TTC549 (cell line): ENCODE results near the gene RPP40.

ENCODE experiments used
- FAIRE-seq: peaks from 2 replicates; lab custom pipeline; 2012; peaks lifted over from hg19 to GRCh38; lab: Jason Lieb, UNC

Gene RPP40

DNA sequence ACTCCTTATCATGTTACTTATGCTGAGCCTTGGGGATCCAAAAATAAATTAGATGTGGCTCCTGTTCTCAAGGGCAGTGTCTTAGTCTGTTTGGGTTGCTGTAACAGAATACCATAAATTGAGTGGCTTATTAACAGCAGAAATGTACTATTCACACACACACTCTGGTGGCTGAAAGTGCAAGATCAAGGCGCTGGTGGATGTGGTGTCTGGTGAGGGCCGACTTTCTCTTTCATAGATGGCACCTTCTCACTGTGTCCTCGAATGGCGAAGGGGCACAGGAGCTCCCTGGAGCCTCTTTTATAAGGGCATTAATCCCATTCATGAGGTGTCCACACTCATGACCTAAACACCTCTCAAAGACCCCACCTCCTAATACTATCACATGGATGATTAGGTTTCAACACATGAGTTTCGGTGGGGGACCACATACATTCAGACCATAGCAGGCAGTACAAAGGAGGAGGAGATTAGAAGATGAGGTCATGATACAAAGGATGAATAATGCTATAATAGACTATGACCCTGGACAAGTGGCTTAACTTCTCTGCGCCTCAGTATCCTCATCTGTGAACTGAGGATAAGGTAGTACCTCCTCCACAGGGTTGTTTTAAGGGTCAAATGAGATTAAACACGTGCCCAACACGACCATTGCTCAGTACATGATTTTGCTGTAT, 34.1 kb downstream of the RPP40 start:
- FAIRE-seq: no peak

DNA sequence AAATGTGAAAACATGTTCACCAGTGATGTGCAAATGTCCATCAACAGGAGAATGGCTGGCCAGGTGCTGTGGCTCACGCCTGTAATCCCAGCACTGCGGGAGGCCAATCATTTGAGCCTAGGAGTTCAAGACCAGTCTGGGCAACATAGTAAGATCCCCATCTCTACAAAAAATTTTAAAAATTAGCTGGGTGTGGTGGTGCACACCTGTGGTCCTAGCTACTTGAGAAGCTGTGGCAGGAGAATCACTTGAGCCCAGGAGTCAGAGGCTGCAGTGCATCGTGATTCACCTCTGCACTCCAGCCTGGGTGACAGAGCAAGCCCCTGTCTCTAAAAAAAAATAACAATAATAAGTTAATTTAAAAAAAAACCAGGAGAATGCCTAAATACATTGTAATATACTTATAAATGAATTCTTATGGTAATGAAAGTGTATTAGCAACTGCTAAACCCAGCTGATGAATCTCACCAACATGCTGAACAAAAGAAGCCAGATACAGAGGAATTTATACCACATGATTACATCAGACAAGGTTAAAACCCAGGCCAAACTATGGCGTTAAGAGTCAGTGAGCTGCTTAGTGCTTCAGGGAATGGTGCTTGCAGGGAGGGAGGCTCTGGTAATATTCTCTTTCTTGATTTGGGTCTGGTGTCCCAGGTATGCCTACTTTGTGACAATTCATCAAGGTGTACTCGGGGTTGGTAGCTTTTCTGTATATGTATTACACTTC, 36.4 kb downstream of the RPP40 start:
- no peak for FAIRE-seq

DNA sequence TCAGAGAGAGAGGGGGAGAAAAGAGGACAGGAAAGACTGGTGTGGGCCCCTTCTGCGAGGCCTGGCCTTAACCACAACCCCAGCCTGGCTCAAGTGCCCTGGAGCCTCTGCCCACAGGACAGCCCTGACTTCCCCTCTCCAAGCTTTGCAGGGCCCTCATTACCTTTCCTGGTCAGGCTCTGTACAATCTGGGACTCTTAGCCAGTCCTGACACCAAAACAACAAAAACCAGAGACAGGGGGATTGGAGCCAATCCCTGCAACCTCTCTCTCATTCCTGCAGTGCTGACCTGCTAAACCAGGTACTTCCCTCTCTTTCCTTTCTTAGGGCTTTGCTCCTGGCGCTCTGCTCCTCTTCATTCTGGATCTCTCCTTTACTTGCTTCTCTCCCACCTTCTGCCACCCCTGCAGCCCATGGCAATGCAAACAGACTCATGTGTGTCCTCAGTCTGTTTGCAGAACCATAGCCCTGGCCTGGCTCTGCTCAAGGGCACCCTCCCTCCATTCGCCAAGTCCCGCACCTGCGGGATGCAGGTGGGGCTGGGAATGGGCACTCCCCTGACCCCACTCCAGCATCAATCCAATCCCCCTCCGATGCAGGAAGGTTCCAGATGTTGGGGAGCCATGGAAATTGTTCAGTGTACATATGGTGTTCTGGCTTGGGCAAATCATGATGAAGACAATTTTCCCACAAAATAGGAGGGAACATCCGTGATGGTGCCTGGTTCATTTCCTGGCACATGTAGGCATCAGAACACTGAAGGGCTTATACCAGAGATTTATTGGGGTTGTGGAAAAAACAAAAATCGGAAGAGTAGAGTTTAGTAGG, 38.1 kb downstream of the RPP40 start:
- FAIRE-seq: no peak

DNA sequence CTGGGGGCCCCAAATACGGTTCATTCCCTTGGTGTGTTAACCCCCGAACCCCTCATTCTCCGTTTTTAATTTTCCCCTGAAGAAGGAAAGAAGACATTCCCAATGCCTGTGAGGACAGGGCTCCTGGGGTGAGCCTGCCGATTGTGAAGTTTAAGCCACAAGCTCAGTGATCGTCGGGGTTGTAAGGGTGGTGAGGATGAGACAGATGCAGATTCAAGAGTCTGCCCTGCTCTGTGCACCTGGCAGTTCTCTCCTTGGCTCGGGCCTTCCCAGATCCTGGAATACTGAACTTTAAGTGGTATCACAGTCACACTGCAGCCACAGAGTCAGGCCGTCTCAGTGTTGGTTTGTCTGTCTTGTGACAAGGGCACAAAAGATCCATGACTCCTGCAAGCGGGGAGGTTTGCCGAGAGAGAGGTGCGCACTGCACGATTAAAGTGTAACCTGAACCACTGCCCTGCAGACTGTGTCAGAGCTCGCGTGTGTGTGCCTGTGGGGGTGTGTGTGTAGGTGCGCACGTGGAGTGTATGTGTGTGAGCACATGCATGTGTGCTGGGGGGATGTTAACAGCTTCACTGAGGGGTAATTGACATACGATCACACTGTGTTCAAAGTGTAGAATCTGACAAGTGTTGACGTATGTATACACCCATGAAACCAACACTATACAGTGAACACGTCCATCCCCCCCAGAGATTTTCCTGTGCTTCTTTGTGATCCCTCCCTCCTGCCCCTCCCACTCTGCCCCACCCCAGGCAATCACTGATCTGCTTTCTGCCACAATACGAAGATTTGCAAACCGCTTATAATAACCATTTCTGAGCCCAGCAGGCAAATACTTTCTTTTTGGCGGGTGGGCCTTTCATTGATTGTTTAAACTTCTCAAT, 38.9 kb downstream of the RPP40 start:
- FAIRE-seq: no peak

DNA sequence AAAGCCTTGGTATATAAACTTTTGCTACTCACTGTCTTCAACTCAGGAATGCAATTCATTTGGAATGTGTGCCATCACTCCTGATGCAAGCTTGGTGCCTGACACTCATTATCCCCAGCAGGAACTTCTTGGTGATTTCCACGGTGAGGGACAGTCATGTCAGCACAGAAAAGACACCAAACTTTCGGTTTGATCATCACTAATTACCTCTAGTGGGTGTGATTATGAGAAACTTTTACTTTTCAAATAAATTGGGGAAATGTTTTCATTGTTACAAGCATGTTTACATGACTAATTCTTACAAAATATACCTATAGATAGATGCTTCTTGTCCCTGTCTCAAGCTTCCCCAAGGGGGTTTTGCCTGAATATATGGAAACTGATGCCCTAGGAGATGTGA, 40.9 kb downstream of the RPP40 start:
- FAIRE-seq: no peak

DNA sequence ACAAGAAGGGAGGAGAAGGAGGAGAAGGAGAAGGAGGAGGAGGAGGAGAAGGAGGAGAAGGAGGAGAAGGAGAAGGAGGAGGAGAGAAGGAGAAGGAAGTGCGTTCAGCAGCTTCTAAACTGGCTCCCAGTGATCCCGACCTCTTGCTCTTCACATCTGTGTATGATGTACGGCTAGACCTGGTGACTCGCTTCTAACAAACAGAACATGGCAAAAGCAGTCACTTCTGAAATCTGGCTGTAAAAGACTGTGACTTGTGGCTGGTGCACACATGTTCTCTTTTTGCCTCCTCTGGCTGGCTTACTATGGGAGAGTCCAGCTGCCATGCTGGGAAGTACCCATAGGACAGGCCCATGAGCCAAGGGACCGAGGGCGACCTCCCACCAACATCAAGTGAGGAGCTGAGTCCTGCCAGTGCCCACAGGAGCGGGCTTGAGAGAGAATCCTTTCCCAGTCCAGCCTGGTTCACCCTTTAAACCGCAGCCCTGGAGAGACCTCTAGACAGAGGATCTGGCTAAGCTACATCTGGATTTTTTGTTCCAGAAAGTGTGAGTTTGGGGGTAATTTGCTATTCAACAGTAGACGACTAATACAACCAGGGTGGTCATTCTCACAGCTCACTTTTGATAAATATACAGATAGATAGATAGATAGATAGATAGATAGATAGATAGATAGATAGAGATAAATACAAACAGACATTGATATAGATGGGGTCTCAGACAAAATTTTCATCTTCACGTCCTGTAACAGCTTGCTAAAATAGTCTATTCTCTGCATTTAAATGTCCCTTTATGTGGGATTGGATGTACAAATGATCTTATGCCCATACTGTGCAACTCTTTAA, 42.3 kb downstream of the RPP40 start:
- FAIRE-seq: no peak

DNA sequence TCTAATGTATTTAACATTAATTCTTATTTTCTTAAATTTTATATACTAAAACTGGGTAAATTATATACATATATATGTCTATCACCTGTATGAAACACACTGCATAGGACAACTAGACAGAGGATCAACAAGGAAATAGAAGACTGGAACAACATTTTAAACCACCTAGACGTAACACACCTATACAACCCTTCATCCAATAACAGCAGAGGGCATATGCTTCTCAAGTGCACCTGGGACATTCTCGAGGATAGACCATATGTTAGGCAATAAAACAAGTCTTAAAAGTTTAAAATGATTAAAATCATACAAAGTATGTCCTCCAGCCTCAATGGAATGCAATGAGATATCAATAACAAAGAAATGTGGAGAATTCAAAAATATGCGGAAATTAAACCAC, 45.2 kb downstream of the RPP40 start:
- FAIRE-seq: no peak

DNA sequence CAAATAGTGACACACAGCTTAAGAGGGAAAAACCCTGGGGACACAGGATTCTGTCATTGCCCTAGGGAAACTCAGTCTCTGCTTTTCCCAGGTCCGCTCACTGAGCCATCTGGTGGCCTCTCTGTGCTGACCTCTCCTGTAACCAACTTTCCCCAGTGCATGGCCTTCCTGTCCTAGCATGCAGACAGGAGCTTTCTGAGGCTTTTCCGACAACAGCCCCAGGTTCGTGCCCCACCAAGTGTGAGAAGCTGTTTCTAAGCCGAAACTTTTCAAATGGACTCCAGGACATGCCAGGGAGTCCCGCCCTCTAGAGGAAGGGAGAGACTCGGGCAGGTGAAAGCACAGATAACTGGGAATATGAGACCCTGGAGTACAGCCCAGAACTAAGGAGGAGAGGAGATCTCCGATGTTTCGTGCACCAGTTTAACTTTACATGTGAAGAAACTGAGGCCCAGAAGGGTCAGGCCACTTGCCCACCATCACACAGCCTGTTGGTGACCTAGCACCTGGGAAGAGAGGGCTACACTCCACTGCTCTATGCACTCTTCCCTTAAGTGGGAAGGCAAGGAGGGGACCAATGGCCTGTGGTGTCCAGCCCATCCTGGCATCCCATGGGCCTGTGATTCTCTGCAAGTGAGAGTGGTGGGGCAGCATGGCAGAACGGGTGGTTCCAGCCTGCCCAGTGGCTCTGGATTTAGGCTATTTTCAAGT, 46.2 kb downstream of the RPP40 start:
- FAIRE-seq: no peak

DNA sequence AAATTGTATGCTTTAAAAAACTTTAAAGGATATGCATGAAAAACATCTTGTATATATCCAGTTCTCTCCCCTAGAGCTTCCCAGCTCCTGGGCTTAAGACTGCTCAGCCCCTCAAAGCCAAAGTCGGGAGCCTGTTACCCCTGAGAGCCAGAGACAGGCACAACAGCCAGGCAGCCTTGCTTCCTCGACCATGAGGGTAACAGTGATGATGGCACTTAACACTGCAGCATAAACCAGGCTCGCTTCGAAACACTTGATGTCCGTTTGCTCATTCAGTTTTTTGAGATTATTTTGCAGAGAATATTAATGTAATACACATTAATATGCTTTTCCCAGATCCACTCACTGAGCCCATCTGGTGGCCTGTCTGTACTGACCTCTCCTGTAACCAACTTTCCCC, 47.2 kb downstream of the RPP40 start:
- no peak for FAIRE-seq

DNA sequence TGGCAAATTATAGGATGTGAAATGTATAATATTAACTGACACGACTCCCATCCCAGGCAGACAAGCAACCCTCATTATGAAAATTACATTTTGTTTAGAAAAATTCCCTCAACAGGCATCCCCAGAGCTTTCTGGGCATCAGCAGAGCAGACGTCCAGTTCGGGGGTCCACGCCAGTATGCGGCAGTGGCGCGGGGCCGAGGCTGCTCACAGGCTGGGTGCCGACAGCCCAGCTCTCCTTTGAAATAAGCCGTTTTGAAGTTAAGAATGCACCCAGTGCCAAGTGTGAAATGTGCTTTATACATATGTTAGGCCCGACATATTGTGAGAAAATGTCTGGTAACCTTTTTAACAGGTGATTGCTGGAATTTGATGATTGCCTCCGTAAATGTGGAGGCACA, 50.4 kb downstream of the RPP40 start:
- FAIRE-seq: no peak

DNA sequence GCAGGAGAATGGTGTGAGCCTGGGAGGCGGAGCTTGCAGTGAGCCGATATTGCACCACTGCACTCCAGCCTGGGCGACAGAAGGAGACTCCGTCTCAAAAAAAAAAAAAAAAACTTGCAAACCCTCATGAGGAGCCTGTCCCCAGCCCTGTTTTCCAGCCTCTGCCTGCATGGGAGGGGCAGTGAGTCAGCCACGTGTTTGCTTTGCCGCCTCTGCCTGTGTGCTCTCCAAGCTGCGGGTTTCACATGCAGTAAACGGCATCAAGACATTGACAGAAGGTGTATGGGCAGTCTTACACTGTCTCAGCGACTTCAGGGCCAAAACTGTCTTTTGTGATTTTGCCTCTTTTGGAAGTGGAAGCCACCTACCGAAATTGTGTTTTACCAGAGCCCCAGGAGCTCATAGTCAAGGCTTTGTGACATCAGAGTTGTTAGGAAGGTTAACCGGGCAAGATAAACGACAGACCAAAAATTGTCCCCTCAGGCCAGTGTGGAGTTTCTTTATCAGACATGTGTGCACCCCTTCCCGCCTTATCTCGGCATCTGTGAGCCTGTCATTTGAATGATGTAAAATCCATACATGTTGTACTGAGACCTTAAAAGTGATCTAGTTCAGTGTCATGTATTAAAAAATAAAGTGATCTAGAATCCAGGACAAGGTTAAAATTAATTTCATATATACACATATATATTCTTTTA, 52.9 kb downstream of the RPP40 start:
- FAIRE-seq: no peak

DNA sequence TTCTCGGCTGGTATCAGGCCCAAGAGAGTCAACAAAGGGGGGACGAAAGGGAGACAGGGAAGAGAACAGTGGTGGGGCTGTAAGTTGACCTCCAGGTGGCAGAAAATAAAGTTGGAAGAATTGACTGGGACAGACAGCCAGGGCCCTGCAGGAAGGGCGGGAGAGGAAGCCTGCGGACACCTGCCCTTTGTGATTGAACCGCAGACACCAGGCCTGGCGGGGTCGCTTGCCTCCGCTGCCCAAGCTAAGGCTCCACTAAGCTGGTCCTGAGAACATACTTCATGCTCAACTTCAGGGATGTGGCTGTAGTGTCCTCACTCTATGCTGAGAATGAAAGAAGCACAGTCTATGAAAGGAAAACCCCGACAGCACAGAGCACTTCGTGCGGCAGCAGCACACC, 53.8 kb downstream of the RPP40 start:
- FAIRE-seq: no peak

DNA sequence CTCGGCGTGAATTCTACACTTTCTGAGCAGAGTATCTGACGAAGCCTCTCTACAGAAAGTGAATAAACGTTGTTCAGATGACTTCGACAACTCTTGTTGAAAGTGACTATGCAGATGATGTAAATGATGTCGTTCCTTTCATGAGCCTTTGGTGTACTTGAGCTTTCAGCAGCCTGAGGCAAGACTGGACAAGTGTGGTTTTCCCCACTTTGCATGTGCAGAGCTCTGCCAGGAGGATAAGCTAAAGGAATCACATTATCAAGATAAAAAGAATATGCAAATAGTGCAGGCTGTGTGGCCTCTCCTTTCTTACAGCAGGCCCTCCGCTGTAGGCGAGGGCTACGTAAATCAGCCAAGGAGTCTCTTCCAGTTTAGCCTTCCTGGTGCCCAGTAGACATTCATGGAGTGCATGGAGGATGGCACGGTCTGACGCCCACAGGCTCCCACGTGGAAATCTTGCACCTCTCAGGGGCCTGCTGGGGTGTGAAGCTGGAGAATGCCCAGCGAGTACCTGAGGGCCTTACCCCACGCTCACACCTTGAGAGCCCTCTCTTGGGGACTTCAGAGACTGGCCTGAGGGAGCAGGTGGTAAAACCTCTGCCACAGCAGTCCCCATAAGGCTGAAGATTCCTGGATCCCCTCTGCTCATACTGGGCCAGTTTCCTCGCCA, 54.9 kb downstream of the RPP40 start:
- FAIRE-seq: no peak

DNA sequence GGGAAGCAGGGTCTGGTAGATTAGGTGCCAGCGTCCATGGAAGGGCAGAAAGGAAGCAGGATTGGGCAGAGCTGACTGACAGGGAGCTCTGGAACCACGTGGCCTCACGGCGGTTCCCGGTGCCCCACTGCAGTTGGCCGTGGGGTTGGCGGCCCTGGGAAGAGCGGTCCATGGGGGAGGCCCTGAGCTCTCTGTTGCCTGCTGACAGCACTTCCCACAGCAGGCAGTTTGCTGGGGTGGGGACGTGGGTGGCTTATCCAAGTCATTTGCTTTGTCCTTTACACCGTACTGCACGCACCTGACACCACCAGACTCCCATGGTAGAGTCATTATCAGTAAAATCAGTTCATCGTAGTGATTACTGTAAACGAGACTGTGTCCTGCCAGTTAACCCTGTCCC, 56.1 kb downstream of the RPP40 start:
- no peak for FAIRE-seq

DNA sequence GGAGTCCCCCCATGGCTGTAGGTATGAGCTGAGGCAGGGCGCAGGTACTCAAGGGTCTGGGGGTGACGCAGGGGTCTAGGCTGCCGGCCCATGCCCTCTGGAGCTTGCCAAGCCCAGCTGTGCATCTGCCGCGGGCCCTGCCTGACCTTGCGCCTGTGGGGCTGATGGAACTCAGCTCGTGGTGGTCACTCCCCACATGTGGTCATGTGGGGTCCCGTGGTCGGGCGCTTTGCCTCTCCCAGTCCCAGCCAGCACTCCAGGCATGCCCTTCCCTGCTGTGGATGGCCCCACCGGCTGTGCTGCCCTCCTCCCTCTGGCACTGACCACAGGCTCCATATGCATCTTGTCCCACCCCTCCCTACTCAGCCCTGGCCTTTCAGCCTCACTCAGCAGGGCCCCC, 57.3 kb downstream of the RPP40 start:
- no peak for FAIRE-seq
